ENCODE measurements around the gene COL4A2.
A peak's percentile ranks its signal among the peaks of the same experiment; 100 is the strongest.

Gene COL4A2

DNA sequence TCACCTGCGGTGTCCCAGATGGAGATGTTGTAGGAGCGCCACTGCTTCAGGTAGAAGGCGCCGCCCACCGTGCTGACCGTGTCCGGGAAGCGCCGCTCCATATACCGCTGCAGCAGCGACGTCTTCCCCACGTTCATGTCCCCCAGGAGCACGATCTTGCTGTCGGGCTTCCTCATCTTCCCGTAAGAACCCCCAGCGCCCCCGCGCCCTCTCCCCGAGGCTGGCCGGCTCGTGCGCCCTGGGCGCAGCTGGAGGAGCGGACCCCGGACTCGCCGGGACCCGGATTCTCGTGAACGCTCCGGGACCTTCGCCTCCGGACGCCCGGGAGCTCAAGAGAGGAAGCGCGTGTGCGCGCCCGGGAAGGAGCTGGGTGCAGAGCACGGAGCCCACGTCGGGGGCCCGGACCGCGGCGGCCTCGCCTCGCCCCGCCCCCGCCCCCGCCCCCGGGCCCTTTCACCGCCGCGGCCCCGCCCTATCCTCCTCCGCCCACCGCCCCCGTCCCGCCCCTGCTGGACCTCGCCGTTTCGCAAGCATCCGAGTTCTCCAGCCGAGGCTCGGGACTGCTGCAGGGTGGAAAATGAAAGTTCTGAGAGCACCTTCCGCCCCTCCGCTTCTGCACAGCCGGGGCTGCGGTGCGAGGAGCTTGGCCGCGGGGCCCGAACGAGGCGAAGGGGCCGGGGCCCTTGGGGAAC, 254.4 kb downstream of the COL4A2 start, which contains the start of gene RAB20:
RAB20 (minus strand) TSS at position 379 of the 692 bp plus-strand sequence; CDS start at position 176, 203 bp downstream.
- no peaks in the 10 kb centered on the region for H3K9me3 ChIP-seq (ENCODE audit: low read length)
- no peaks in the 10 kb centered on the region for H3K27me3 ChIP-seq (ENCODE audit: control insufficient read depth in 1 of 2, insufficient read depth in 2 of 2, low read length in 2 of 2)
- peak within 1 kb of the TSS; percentile 49 for H3K9ac ChIP-seq (ENCODE audit: low read length)
- H3K36me3 ChIP-seq (ENCODE audit: insufficient read depth, low read length): peaks cover 4% of the 10 kb centered on the region
- H3K4me3 ChIP-seq (ENCODE audit: low read depth in 1 of 2, low read length in 2 of 2): peak within 1 kb of the TSS; percentile 91
- H3K4me1 ChIP-seq (ENCODE audit: insufficient read depth, low read length): peaks cover 23% of the 10 kb centered on the region
- peak within 1 kb of the TSS; percentile 83 for H3K27ac ChIP-seq (ENCODE audit: low read depth, low read length)

DNA sequence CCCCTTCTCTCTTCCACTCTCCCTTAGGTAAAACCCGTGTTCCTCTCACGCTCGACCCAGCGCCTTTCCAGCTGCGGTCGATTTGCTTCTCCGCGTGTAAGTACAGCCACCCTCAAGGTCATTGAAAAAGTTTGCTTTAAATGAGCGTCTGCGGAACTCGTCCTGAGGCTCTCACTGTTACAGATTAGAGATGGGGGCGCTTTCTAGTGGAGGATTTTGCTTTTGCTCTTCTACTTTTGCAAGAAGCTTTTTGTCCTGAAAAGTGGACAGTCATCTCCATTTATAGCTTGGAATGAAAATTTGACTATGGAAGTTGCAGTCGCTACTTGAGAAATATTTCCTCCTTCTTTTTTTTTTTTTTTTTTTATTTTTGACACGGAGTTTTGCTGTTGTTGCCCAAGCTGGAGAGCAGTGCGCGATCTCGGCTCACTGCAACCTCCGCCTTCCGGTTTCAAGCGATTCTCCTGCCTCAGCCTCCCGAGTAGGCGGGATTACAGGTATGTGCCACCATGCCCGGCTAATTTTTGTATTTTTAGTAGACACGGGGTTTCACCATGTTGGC, 255.0 kb downstream of the COL4A2 start:
- Histone ChIP-seq H3K9me3 (ENCODE audit: low read length) (no peaks in the 10 kb centered on the region), H3K4me1 (ENCODE audit: insufficient read depth, low read length) (peaks cover 23% of the 10 kb centered on the region), H3K4me3 (ENCODE audit: low read depth in 1 of 2, low read length in 2 of 2) (peak overlapping the region; percentile 91), H3K36me3 (ENCODE audit: insufficient read depth, low read length) (peaks cover under 1% of the 10 kb centered on the region), H3K27me3 (ENCODE audit: control insufficient read depth in 1 of 2, insufficient read depth in 2 of 2, low read length in 2 of 2) (no peaks in the 10 kb centered on the region), H3K9ac (ENCODE audit: low read length) (peak overlapping the region; percentile 49), H3K27ac (ENCODE audit: low read depth, low read length) (peak overlapping the region; percentile 79)
